ACC112 (cell line): ENCODE measurements around the gene DGKQ.
A peak's percentile ranks its signal among the peaks of the same experiment; 100 is the strongest.

Source experiments
- H2AFZ ChIP-seq: fragments of 200-600 bp; sonication (generic); one replicate; pipeline ENCODE4 v1.6.0; 2017; ENCODE audit warnings: antibody characterized with exemption, low read length; ENCODE audit not compliant: unreplicated experiment
- H3K27ac ChIP-seq: fragments of 200-600 bp; sonication (generic); 2 replicates; pipeline ENCODE4 v1.5.1; 2014; ENCODE audit warnings: low read depth, mild to moderate bottlenecking, antibody characterized with exemption, low read length, moderate library complexity
- H3K27me3 ChIP-seq: fragments of 200-600 bp; sonication (generic); 2 replicates; pipeline ENCODE4 v1.6.1; 2014; ENCODE audit warnings: mild to moderate bottlenecking, antibody characterized with exemption, low read length, moderate library complexity, mixed read lengths; ENCODE audit not compliant: insufficient read depth
- H3K36me3 ChIP-seq: fragments of 200-600 bp; sonication (generic); 2 replicates; pipeline ENCODE4 v1.6.1; 2016; ENCODE audit warnings: mild to moderate bottlenecking, antibody characterized with exemption, low read length, moderate library complexity, mixed read lengths; ENCODE audit not compliant: insufficient read depth
- H3K4me1 ChIP-seq: fragments of 200-600 bp; sonication (generic); one replicate; pipeline ENCODE4 v1.6.1; 2016; ENCODE audit warnings: low read length, mixed read lengths; ENCODE audit not compliant: insufficient read depth, unreplicated experiment, control insufficient read depth
- H3K4me3 ChIP-seq: fragments of 200-600 bp; sonication (generic); 2 replicates; pipeline ENCODE4 v1.5.1; 2014; ENCODE audit warnings: mild to moderate bottlenecking, low read depth, low read length
- H3K79me2 ChIP-seq: fragments of 200-600 bp; sonication (generic); one replicate; pipeline ENCODE4 v1.6.0; 2016; ENCODE audit warnings: low read length; ENCODE audit not compliant: control insufficient read depth, unreplicated experiment, insufficient read depth

The DGKQ gene

DNA sequence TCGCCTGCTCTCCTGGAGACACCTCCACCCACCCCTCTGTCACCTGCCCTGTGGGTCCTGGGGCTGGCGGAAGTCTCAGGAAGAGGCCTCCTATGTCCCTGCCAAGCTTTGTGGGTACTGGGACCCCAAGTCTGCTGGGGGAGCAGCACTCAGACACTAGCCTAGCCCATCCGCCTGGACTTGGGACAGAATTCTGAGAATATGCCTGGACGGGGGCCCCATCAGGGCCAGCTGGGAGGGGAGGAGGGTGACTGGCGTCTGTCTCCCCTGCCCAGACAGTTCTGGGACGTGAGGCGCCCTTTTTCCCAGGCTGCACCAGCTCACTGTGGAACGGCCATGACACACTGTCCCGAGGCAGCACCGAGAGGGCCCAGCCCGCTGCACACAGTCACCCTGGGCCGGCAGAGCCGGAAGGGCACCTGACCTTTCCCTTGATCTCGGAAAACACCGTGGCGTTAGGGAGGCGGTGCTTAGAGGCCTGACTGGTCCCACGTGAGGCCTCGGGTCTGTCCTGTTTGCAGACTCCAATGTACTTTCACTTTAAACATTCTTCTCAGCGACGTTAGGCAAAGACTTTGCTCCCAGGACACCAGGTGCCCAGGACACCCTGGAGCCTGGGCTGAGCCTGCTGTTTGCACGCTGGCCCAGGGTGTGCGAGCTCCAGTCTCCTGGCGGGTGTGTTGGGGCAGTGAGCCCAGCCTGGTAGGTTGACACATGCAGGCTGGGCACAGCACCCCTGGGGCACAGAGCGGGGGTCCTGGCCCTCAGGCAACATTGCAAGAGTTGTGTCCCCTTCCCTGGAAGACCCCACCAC lies 19.1 kb upstream of the DGKQ start:
- no peak overlapping the region; the same call in 1 of the 2 replicates for H3K27ac ChIP-seq
- no peaks in the 10 kb centered on the region for H3K36me3 ChIP-seq
- H3K4me1 ChIP-seq, result peaks cover 16% of the 10 kb centered on the region
- H3K79me2 ChIP-seq, result peaks cover 4% of the 10 kb centered on the region
- no peak overlapping the region for H2AFZ ChIP-seq
- H3K4me3 ChIP-seq, result peak overlapping the region; percentile 60
- peaks cover 8% of the 10 kb centered on the region for H3K27me3 ChIP-seq

DNA sequence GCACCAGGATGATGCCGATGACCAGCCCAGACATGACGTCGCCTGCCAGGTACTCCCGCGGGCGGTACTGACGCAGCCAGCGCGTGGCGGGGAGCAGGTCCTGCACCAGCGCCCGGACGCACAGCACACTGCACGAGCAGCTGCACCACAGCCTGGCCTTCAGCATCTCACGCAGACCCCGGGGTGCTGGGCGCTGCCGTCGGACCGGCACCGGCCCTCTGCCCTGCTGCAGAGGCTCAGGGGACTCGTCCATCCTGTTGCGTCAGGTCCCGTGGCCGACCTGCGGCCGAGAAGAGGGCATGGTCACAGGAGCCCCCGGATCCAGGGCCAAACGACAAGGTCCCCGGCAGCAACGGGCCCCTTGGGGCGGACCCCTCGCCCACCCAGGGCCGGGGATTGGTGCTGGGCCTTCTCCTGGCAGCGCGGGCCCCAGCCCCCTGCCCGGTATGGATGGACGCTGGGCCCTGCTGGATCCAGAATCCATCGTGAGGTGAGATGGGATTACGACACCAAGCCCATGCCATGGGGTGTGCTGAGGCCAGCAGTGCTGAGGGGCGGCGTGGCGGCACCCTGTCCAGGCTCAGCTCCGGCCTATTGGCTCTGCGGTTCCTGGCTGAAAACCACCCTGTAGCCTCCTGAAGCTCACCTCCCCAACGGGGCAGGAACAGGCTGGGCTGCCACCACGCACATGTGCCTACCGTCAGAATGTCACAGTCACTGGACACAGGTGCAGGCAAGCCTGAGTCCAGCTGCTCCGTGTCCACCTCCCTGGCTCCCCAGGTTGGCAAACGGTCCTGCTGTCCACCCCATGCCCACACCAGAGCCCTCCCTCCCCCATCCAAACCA lies 18.3 kb upstream of the DGKQ start:
- H3K27me3 ChIP-seq, result peaks cover 2% of the 10 kb centered on the region; the same call in 1 of the 2 replicates
- H3K4me1 ChIP-seq, result peaks cover 15% of the 10 kb centered on the region
- no peaks in the 10 kb centered on the region for H3K36me3 ChIP-seq
- H3K27ac ChIP-seq, result no peak overlapping the region; the same call in 1 of the 2 replicates
- H2AFZ ChIP-seq, result no peak overlapping the region
- no peak overlapping the region for H3K4me3 ChIP-seq
- H3K79me2 ChIP-seq, result peaks cover 4% of the 10 kb centered on the region

DNA sequence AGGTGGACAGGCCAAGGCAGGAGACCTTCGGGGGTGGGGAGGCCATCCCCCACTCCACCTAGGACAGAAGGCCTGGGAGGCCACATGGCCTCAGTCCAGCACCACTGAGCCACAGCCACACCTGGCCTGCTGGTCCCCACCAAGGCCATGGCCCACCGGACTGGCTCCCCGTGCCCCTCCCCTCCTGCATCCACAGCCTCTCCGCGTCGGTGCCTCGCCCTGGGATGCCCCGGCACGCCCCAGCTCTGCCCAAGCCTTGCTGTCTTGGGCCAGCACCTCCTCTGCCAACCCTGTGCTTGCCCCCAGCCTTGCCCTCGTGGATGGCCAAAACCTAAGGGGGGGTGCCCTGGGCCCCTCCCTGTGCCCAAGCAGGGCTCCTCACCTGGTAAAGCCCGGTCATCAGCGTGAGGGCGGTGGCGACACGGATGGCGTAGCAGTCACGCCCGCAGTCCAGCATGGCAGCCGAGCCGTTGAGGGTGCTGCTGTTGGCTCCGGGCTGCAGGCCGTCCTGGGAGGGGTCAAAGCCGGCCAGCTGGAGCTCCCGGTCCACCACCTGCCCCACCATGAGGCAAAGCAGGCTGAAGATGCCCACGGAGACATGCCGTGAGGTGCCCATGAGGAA lies 17.5 kb upstream of the DGKQ start:
- Histone ChIP-seq H2AFZ (no peak overlapping the region), H3K4me1 (peaks cover 20% of the 10 kb centered on the region), H3K4me3 (no peak overlapping the region)

DNA sequence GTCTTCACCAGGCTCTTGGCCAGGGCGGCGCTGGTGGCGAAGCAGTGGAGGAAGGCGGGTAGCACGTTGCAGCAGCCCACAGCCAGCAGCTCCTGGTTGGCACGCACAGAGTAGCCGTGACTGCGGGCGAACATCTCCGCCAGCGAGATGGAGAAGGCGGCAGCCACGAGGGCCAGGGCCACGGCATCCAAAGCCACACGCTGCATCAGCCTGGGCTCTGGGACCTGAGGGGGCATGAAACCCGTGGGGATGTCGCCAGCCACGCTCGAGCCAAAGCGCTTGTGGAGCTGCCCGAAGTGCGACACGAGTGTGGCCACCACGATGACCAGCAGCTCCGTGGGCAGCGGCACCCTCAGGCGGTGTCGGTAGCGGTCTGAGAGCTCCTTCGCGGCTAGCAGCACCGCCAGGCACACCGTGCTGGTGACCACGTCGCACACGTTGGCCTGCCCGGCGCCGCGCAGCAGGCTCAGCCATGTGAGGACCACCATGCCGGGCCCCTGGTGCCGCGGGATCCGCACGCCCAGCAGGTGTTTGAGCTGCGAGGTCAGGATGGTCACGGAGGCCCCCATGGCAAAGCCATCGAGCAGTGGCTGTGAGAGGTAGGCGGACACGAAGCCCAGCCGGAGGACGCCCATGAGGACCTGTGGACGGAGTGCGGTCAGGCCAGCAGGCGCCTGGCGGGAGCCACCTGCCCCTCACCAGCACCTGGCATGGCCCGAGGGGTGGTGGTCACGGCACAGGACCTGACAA lies 16.5 kb upstream of the DGKQ start:
- no peaks in the 10 kb centered on the region for H3K27me3 ChIP-seq
- H3K27ac ChIP-seq, result no peak overlapping the region
- no peak overlapping the region for H2AFZ ChIP-seq
- H3K79me2 ChIP-seq, result peaks cover 4% of the 10 kb centered on the region
- no peaks in the 10 kb centered on the region for H3K36me3 ChIP-seq
- no peak overlapping the region for H3K4me3 ChIP-seq
- peaks cover 29% of the 10 kb centered on the region for H3K4me1 ChIP-seq

More for the DNA sequence above, 17.5 kb upstream of the DGKQ start:
- no peak overlapping the region for H3K27ac ChIP-seq
- no peaks in the 10 kb centered on the region for H3K36me3 ChIP-seq
- H3K27me3 ChIP-seq, result no peaks in the 10 kb centered on the region
- H3K79me2 ChIP-seq, result peaks cover 4% of the 10 kb centered on the region

DNA sequence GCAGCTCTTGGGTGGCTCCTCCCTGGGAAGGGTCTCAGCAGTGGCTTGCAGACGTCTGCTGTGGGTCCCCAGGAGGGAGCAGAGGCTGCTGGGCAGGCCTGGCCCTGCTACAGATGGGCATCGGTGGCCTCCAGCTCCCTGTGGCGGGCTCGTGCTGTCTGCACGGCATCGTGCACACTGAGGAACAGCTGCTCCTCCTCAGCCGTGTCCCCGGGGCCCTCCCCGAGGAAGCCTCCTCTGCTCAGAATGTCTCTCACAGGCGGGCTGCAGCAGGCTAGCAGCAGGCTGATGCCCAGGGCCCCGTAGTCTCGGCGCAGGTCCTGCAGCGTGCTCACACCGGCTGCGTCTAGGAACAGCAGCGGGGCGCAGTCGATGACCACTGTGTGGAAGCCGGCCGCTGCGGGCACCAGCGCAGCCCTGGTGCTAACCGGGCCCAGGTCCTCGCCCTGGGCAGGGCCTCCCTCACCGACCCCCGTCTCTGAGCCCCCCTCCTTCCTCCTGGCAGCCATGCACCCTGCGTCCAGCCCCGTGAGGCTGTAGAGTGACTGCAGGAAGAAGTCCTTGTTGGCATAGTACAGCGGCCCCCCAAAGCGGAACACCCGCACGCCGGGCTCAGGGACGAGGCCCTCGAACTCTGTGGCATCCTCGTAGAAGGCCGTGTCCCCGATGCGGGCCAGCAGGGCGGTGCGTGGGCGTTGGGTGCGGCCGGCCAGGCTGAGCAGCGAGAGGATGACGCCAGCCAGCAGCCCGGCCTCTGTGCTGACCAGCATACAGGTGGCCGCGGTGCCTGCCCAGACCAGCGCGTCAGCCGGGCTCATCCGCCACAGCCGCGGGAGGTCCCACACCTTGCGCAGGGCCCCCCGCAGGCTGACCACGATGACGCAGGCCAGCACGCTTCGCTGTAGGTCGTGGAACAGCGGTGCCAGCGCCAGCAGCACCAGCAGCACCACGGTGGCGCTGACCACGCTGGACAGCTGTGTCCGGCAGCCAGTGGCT lies 15.7 kb upstream of the DGKQ start:
- H3K27ac ChIP-seq, result no peak overlapping the region

DNA sequence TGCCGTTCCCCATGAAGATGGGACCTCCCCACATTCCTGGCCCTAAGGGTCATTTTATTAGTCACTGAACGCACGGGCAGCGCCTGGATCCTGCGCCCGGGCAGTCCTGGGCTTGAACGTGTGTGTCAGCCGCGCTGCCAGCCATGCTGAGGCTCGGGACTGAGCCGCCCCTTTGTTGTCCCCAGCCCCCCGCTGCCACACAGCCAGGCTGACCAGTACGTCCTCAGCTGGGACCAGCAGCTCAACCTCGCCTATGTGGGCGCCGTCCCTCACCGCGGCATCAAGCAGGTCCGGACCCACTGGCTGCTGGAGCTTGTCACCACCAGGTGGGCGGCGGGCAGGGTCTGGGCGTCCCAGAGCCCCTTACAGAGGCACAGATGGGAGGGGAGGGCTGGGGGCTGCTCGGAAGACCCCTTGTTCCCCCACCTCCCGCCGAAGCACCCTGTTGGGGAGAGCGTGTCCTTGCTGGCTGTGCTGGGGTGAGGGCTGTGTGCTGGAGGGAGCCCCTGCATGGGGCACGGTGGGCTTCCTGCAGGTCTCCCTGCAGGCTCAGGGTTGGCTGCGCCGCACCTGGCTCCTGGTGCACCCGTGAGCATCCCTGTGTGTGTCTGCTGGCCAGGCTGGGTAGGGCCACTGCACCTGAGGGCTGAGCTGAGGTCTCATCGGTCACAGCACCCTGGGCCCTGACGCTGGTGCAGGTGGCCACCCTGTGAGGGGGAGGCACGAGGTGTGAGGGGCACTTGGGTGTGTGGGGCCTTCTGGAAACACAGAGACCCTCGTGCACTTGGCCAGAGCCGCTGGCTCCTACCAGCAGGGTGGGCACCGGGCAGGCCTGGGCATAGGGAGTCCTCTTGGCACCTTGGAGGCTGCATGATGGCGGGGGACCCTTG lies 14.5 kb upstream of the DGKQ start:
- Histone ChIP-seq H3K4me1 (peaks cover 27% of the 10 kb centered on the region), H3K4me3 (peak overlapping the region; percentile 90), H3K36me3 (no peaks in the 10 kb centered on the region), H3K27me3 (no peaks in the 10 kb centered on the region), H2AFZ (peak overlapping the region; percentile 96), H3K27ac (no peak overlapping the region), H3K79me2 (peaks cover 4% of the 10 kb centered on the region)

More for the DNA sequence above, 15.7 kb upstream of the DGKQ start:
- Histone ChIP-seq H3K36me3 (no peaks in the 10 kb centered on the region), H3K27me3 (no peaks in the 10 kb centered on the region), H3K79me2 (peaks cover 4% of the 10 kb centered on the region), H3K4me3 (no peak overlapping the region), H2AFZ (no peak overlapping the region), H3K4me1 (peaks cover 29% of the 10 kb centered on the region)

DNA sequence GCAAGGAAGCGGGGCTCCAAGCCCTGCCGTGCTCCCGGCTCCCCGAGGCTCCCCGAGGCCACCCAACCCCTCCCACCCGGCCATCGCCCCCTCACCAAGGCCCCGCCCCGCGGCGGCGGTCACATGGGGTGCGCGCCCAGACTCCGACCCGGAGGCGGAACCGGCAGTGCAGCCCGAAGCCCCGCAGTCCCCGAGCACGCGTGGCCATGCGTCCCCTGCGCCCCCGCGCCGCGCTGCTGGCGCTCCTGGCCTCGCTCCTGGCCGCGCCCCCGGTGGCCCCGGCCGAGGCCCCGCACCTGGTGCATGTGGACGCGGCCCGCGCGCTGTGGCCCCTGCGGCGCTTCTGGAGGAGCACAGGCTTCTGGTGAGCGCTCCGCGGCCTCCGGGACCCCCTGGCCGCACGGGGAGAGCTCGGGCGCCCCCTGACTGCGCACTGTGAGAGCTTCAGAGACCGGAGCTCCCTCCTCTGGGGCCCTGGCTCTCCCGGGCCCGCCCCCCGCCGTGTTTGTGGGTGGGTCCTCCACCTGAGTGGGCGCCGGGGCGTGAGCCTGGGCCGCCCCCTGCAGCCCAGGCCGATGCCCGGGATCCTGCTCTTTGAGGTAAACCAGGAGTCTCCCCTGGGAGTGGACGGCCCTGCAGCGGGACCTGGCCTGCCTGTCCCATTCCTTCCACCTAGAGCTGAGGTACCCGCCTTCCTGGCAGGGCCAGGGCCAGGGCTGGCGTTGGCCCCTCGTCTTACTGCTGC lies 13.7 kb upstream of the DGKQ start, which contains the start of gene IDUA:
IDUA (plus strand) TSS at position 166 of the 745 bp plus-strand sequence; CDS start at position 207, 41 bp downstream.
- Histone ChIP-seq H3K4me1 (peaks cover 19% of the 10 kb centered on the region), H2AFZ (peak within 1 kb of the TSS; percentile 96), H3K79me2 (peaks cover 4% of the 10 kb centered on the region), H3K27me3 (no peaks in the 10 kb centered on the region), H3K27ac (peak within 1 kb of the TSS; percentile 34), H3K4me3 (peak within 1 kb of the TSS; percentile 90), H3K36me3 (no peaks in the 10 kb centered on the region)

DNA sequence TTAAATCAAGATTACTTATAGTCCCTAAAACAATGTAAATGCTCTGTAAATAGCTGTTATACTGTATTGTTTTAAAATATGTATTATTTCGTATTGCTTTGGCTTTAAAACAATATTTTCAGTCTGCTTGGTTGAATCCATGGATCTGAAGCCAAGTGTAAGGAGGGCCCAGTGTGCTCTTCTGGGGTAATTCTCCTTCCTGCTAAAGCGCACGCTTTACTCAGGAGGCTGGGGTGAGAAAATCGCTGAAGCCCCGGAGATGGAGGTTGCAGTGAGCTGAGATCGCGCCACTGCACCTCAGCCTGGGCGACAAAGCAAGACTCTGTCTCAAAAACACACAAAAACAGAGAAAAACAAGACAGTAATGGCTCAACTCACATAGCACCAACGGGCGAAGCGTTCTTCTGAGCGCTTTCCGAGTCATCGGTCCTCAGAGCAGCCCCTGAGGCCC lies 13.1 kb upstream of the DGKQ start:
- H3K27ac ChIP-seq, result peak overlapping the region; percentile 34

More for the DNA sequence above, 13.1 kb upstream of the DGKQ start:
- peaks cover 4% of the 10 kb centered on the region for H3K79me2 ChIP-seq
- H2AFZ ChIP-seq, result peak overlapping the region; percentile 96
- H3K27me3 ChIP-seq, result no peaks in the 10 kb centered on the region
- H3K4me3 ChIP-seq, result peak overlapping the region; percentile 90
- no peaks in the 10 kb centered on the region for H3K36me3 ChIP-seq
- H3K4me1 ChIP-seq, result peaks cover 19% of the 10 kb centered on the region
